ENCODE results near the gene SMAD3.

Gene SMAD3

DNA sequence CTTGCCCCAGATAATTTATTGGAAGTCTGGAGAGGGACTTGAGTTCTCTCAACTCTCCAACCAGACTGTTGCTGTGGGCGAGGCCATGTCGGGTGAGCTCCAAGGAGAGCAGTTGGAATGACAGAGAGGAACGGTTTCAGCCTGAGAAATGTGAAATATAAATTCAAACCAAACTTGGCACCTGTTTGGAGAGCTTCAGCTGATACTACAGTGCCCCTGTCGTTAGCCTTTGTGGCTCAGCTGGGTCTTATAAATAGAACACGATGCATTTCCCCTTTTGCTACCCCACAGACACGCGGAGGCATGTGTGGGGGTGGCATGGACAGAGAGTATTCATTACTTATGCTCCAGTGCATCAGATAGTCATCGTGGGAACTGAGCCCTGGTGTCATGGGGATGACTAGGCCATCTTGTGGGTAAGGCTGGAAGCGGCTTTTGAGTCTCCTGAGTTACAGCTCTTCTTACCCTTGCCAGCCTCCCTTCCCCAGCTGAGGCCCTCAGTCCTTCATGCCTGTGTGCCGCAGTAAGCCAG lies 15.6 kb downstream of the SMAD3 start:
- TF ChIP-seq, protein P1, sequence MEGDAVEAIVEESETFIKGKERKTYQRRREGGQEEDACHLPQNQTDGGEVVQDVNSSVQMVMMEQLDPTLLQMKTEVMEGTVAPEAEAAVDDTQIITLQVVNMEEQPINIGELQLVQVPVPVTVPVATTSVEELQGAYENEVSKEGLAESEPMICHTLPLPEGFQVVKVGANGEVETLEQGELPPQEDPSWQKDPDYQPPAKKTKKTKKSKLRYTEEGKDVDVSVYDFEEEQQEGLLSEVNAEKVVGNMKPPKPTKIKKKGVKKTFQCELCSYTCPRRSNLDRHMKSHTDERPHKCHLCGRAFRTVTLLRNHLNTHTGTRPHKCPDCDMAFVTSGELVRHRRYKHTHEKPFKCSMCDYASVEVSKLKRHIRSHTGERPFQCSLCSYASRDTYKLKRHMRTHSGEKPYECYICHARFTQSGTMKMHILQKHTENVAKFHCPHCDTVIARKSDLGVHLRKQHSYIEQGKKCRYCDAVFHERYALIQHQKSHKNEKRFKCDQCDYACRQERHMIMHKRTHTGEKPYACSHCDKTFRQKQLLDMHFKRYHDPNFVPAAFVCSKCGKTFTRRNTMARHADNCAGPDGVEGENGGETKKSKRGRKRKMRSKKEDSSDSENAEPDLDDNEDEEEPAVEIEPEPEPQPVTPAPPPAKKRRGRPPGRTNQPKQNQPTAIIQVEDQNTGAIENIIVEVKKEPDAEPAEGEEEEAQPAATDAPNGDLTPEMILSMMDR (IDR thresholded peaks at IDR 0.05; ENCODE audit: low read depth, low read length), result peak; percentile 29
- no peak for DNase-seq (ENCODE audit: extremely low read depth, low read depth)

GRCh38 chr15:67082007-67082536 lies 16.7 kb downstream of the SMAD3 start:
- TF ChIP-seq, protein P1 (IDR thresholded peaks at IDR 0.05; ENCODE audit: low read depth, low read length), result no peak
- no peak for DNase-seq (ENCODE audit: extremely low read depth, low read depth)

DNA sequence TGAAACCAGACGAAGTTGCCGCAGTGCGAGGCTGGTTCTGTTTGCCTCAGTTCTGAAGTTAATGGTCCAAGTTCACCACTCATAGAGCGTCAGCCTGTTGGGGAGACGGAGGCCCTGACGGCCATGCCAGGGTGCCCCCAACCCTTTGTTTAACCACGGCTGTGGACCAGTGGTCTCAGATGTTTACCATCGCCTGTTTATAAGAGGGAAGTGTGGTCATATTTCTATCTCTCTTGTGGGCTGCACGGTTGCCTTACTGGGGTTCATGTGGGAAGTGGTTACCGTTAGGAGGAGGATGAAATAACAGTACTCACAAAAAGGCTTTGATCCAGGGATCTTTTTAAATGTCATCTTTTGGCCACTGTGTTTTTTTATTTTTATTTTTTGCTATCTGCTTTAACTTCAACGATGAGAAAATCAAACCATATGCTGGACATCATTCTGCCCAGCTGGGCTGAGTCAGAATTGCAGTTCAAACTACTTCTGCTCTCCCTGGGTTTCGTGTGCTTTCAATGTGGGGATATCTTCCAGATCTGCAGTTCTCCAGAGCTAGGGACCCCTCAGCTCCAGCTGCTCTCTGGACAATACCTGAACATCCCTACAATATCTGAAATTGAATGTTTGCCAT lies 17.8 kb downstream of the SMAD3 start:
- TF ChIP-seq, protein P1 (IDR thresholded peaks at IDR 0.05; ENCODE audit: low read depth, low read length), result no peak
- DNase-seq (ENCODE audit: extremely low read depth, low read depth), result no peak

GRCh38 chr15:67084561-67084960 lies 19.2 kb downstream of the SMAD3 start:
- TF ChIP-seq, protein P1 (IDR thresholded peaks at IDR 0.05; ENCODE audit: low read depth, low read length), result no peak

DNA sequence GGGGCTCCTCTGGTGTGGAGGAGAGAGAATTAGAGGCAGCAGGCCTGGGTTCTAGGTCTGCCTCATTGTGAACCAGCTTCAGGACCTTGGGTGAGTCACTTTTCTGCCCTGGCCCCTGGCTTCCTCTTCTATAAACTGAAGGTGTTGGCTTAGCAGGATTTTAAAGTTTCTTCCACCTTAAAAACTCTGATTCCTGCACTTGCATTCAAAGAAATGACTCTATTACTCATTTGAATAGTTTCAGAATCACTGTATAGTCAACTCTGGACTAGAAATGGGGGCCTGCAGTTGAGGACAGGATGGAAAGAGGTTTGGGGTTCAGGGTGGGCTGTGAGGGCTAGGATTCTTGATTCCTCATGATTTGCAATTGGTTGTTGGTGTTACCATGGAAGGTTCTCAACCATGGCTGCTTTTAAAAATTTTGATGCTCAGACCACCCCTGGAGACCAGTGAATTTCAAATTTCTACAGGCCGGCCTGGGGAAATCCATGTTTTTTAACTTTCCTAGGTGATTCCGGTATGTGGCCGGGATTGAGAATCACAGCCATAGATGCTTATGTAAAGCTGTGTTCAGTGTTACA lies 19.9 kb downstream of the SMAD3 start:
- no peak for DNase-seq (ENCODE audit: extremely low read depth, low read depth)
- TF ChIP-seq, protein P1 (IDR thresholded peaks at IDR 0.05; ENCODE audit: low read depth, low read length), result no peak

More at GRCh38 chr15:67084561-67084960, 19.2 kb downstream of the SMAD3 start:
- DNase-seq (ENCODE audit: extremely low read depth, low read depth), result no peak

- TF ChIP-seq, protein P1 (IDR thresholded peaks at IDR 0.05; ENCODE audit: low read depth, low read length), result no peak
- DNase-seq (ENCODE audit: extremely low read depth, low read depth), result peak; percentile 88
Observed at GRCh38 chr15:67085818-67086636, 20.6 kb downstream of the SMAD3 start.

DNA sequence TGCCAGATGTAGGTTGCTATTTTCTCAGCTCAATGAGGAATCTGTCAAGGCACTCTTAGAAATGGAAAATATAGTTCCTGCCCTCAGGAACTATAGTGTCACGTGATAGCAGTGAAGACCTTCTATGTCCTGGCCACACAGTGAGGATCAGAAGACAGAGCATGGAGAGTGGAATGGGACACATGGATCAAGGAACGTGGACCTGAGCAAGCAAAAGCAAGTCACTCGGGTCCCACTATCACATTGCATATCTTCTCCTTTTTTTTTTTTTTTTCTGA lies 21.2 kb downstream of the SMAD3 start:
- TF ChIP-seq, protein P1 (IDR thresholded peaks at IDR 0.05; ENCODE audit: low read depth, low read length), result no peak
- no peak for DNase-seq (ENCODE audit: extremely low read depth, low read depth)

Measured in AG09319 (cell line).